Measurements from ENCODE around the gene SLC44A1. TPM values are rescaled to one million over a fixed set of nuclear protein-coding genes. Genes with fewer than 3 reads are reported as not detected.

The SLC44A1 gene
- polyA plus RNA-seq, 2 of the 4 experiments (the other 2 are of a cell fraction) = 19.6 to 27.2 TPM

- Histone ChIP-seq H3K27ac (no peak overlapping the region), H3K4me1 (no peaks in the 10 kb centered on the region), H3K9me3 (no peaks in the 10 kb centered on the region), H3K4me2 (no peak overlapping the region), H3K4me3 (no peak overlapping the region)
- ATAC-seq (no peak), FAIRE-seq (no peak), DNase-seq (ENCODE audit: low read depth in 1 of 2, low spot score in 1 of 2) (no peak)
- CTCF ChIA-PET = interaction anchor here (1.0 to 2.1 kb wide), 5 partner anchors 10 to 431 kb away, joined by 3 to 5 read pairs (median 4); no protein-coding TSS in a partner anchor
- POLR2A ChIA-PET = no interaction called here
- 79% methylated on average over 3 of the region's 3 CpGs for WGBS (ENCODE audit: missing lambda C conversion rate)
- no peak for TF ChIP-seq FOXS1 (CRISPR knock-in tag; IDR thresholded peaks at IDR 0.05)
- TF ChIP-seq ESRRA (IDR thresholded peaks at IDR 0.05; ENCODE audit: borderline replicate concordance, low read length) = no peak
- TF ChIP-seq ZFP36 (IDR thresholded peaks at IDR 0.05; ENCODE audit: borderline replicate concordance, partially characterized antibody) = no peak
- no peak for TF ChIP-seq EP300 (IDR thresholded peaks at IDR 0.05)
- no peak for TF ChIP-seq CEBPB (IDR thresholded peaks at IDR 0.05)
- TF ChIP-seq KDM5A (IDR thresholded peaks at IDR 0.05) = no peak
- TF ChIP-seq MAFK (IDR thresholded peaks at IDR 0.05; ENCODE audit: partially characterized antibody) = no peak
- TF ChIP-seq ZSCAN20 (CRISPR knock-in tag; IDR thresholded peaks at IDR 0.05) = no peak
- TF ChIP-seq CBX8 (IDR thresholded peaks at IDR 0.05) = no peak
- TF ChIP-seq NFE2L2 (conservative IDR thresholded peaks at IDR 0.05; ENCODE audit: low read length) = no peak
- no peak for TF ChIP-seq POLR2A (IDR thresholded peaks at IDR 0.05; ENCODE audit: low read length)
- TF ChIP-seq CHD4 (IDR thresholded peaks at IDR 0.05; ENCODE audit: borderline replicate concordance) = no peak
- TF ChIP-seq MYC (IDR thresholded peaks at IDR 0.05; ENCODE audit: borderline replicate concordance, low read length) = no peak
- no peak for TF ChIP-seq KDM1A (IDR thresholded peaks at IDR 0.05; ENCODE audit: low read depth)
These were observed 113.5 kb downstream of the SLC44A1 start for GRCh38 chr9:105357937-105358336.

GRCh38 chr9:105359892-105360291 lies 115.4 kb downstream of the SLC44A1 start:
- ChIA-PET CTCF (interaction anchor here (0.5 to 1.5 kb wide), 6 partner anchors 11 to 197 kb away, joined by 3 to 7 read pairs (median 3); partner anchors contain the start of gene SLC44A1), POLR2A (no interaction called here)
- H3K9me3 ChIP-seq = no peaks in the 10 kb centered on the region
- no peak overlapping the region for H3K27ac ChIP-seq
- TF ChIP-seq HEYL (CRISPR knock-in tag; IDR thresholded peaks at IDR 0.05) (no peak), NR3C1 (IDR thresholded peaks at IDR 0.05) (no peak), MAFK (IDR thresholded peaks at IDR 0.05; ENCODE audit: partially characterized antibody) (no peak), RFX5 (IDR thresholded peaks at IDR 0.05) (no peak), ZSCAN20 (CRISPR knock-in tag; IDR thresholded peaks at IDR 0.05) (no peak), EHMT2 (IDR thresholded peaks at IDR 0.05; ENCODE audit: low read depth) (no peak), MYC (IDR thresholded peaks at IDR 0.05; ENCODE audit: borderline replicate concordance, low read length) (no peak), FOXS1 (CRISPR knock-in tag; IDR thresholded peaks at IDR 0.05) (no peak), PBX3 (IDR thresholded peaks at IDR 0.05) (no peak), KDM5A (IDR thresholded peaks at IDR 0.05) (no peak), ATOH8 (CRISPR knock-in tag; IDR thresholded peaks at IDR 0.05; ENCODE audit: low read depth) (no peak), SMC3 (IDR thresholded peaks at IDR 0.05) (no peak)
- no peak overlapping the region for H3K4me2 ChIP-seq
- H3K4me1 ChIP-seq = no peaks in the 10 kb centered on the region
- WGBS (ENCODE audit: missing lambda C conversion rate) = 87% methylated on average over 3 of the region's 3 CpGs
- DNase-seq (ENCODE audit: low read depth in 1 of 2, low spot score in 1 of 2) = no peak
- H3K4me3 ChIP-seq = no peak overlapping the region
- no peak for FAIRE-seq
- no peak for ATAC-seq

GRCh38 chr9:105360344-105360743 lies 115.9 kb downstream of the SLC44A1 start:
- ChIA-PET POLR2A (no interaction called here), CTCF (interaction anchor here (0.9 to 1.5 kb wide), 6 partner anchors 11 to 498 kb away, joined by 3 to 7 read pairs (median 4); partner anchors contain the start of gene SLC44A1)
- WGBS (ENCODE audit: missing lambda C conversion rate) = 37% methylated on average over 1 of the region's 1 CpG
- no peaks in the 10 kb centered on the region for H3K9me3 ChIP-seq
- FAIRE-seq = no peak
- H3K4me2 ChIP-seq = no peak overlapping the region
- no peak overlapping the region for H3K27ac ChIP-seq
- no peaks in the 10 kb centered on the region for H3K4me1 ChIP-seq
- ATAC-seq = peak in 1 of 2 experiments; percentile 51; a peak in 2 of 6 replicates
- no peak overlapping the region for H3K4me3 ChIP-seq
- DNase-seq (ENCODE audit: low read depth in 1 of 2, low spot score in 1 of 2) = peak in 1 of 2 experiments; percentile 4
- no peak for TF ChIP-seq ZFP36 (IDR thresholded peaks at IDR 0.05; ENCODE audit: borderline replicate concordance, partially characterized antibody)
- no peak for TF ChIP-seq REST (IDR thresholded peaks at IDR 0.05)
- no peak for TF ChIP-seq USF2 (IDR thresholded peaks at IDR 0.05)
- no peak for TF ChIP-seq POLR2AphosphoS2 (conservative IDR thresholded peaks at IDR 0.05; ENCODE audit: low read length)
- no peak for TF ChIP-seq ATOH8 (CRISPR knock-in tag; IDR thresholded peaks at IDR 0.05; ENCODE audit: low read depth)
- TF ChIP-seq CHD2 (IDR thresholded peaks at IDR 0.05; ENCODE audit: low read length, partially characterized antibody) = no peak
- no peak for TF ChIP-seq JUNB (IDR thresholded peaks at IDR 0.05)
- TF ChIP-seq TFCP2L1 (CRISPR knock-in tag; IDR thresholded peaks at IDR 0.05) = no peak
- no peak for TF ChIP-seq RAD21 (conservative IDR thresholded peaks at IDR 0.05 in 1 of 2, IDR thresholded peaks at IDR 0.05 in 1 of 2)
- no peak for TF ChIP-seq EHMT2 (IDR thresholded peaks at IDR 0.05; ENCODE audit: low read depth)
